ENCODE results near the gene RAD51D.
A peak's percentile ranks its signal among the peaks of the same experiment; 100 is the strongest.

- TF ChIP-seq CTCF (IDR thresholded peaks at IDR 0.05; ENCODE audit: low read depth, low read length) (no peak), MYC (IDR thresholded peaks at IDR 0.05; ENCODE audit: low read depth, low read length) (no peak), MAX (IDR thresholded peaks at IDR 0.05; ENCODE audit: low read depth, low read length) (0 out of 2 replicates have a peak, but pooled peaks have one; percentile 19), POLR2A (IDR thresholded peaks at IDR 0.05; ENCODE audit: extremely low read depth, insufficient read length) (no peak)
These were observed 31.8 kb downstream of the RAD51D start for GRCh38 chr17:35087731-35088355.

All from NB4 (cell line).